Choroid plexus epithelial cell (primary cell): ENCODE data around the gene CDH13.

Source experiments
- DNase-seq: peaks from one replicate; pipeline ENCODE4 v3.0.0-alpha.2; 2010; ENCODE audit warnings: low read depth
- H3K4me3 ChIP-seq: 2 replicates; pipeline ENCODE4 v1.5.1; 2011; ENCODE audit warnings: low read depth, mild to moderate bottlenecking, control low read depth, low read length, moderate library complexity
- CTCF ChIP-seq: conservative IDR thresholded peaks from 2 replicates; pipeline ENCODE4 v1.5.1; 2011; ENCODE audit warnings: low read depth, mild to moderate bottlenecking, control low read depth, inconsistent platforms, low read length, moderate library complexity

The CDH13 gene

GRCh38 chr16:82755570-82756282, 129.0 kb downstream of the CDH13 start:
- peak; percentile 62 for TF ChIP-seq CTCF
- DNase-seq, result peak; percentile 50
- H3K4me3 ChIP-seq, result no peak overlapping the region

GRCh38 chr16:82756283-82756599, 129.5 kb downstream of the CDH13 start:
- TF ChIP-seq CTCF, result no peak
- peak; percentile 46 for DNase-seq
- no peak overlapping the region for H3K4me3 ChIP-seq

GRCh38 chr16:82758406-82758805, 131.6 kb downstream of the CDH13 start:
- TF ChIP-seq CTCF, result no peak
- DNase-seq, result no peak

GRCh38 chr16:82758904-82759303, 132.1 kb downstream of the CDH13 start:
- DNase-seq, result no peak
- no peak overlapping the region for H3K4me3 ChIP-seq
- TF ChIP-seq CTCF, result no peak

More at GRCh38 chr16:82758406-82758805, 131.6 kb downstream of the CDH13 start:
- H3K4me3 ChIP-seq, result no peak overlapping the region

- no peak overlapping the region for H3K4me3 ChIP-seq
- TF ChIP-seq CTCF, result no peak
- DNase-seq, result peak; percentile 85
Measured at GRCh38 chr16:82761236-82761635, 134.5 kb downstream of the CDH13 start.

- TF ChIP-seq CTCF, result no peak
- H3K4me3 ChIP-seq, result peak overlapping the region; percentile 28
- peak; percentile 67 for DNase-seq
Measured at GRCh38 chr16:82761858-82762257, 135.1 kb downstream of the CDH13 start.

- no peak overlapping the region for H3K4me3 ChIP-seq
- no peak for DNase-seq
- TF ChIP-seq CTCF, result no peak
Measured at GRCh38 chr16:82763371-82763770, 136.6 kb downstream of the CDH13 start.
